IMR-90 (cell line): Measurements from ENCODE around the gene RAPGEF1. TPM values are rescaled to one million over a fixed set of nuclear protein-coding genes. Genes with fewer than 3 reads are reported as not detected.

Source experiments
- ATAC-seq: fragments of 200-7000 bp; cut with Tn5 transposase; 2 replicates; pipeline ENCODE4 v1.9.1; 2020; ENCODE audit warnings: low read depth, mild to moderate bottlenecking, moderate library complexity
- BruUV-seq: library from RNA; stranded (reverse); fragments of 400-500 nt; replicated peaks from 2 replicates; lab custom pipeline; 2021; lab: Mats Ljungman, UMichigan
- CTCF ChIA-PET: fragments of 300-600 bp; formaldehyde crosslinking; extraction: SDS; loops from one replicate; lab custom pipeline; 2021; ENCODE audit warnings: antibody characterized with exemption; lab: Yijun Ruan, JAX
- POLR2A ChIA-PET: fragments of 300-600 bp; sonication (Branson Sonifier 250); formaldehyde crosslinking; loops from one replicate; lab custom pipeline; 2022; ENCODE audit warnings: antibody characterized with exemption; ENCODE audit not compliant: unreplicated experiment; lab: Charles Lee
- DNase-seq: peaks from one replicate; pipeline ENCODE4 v3.0.0; 2013
- H2AFZ ChIP-seq: replicated peaks from 2 replicates; pipeline ENCODE3; 2013; ENCODE audit warnings: low read length, mild to moderate bottlenecking; ENCODE audit not compliant: poor library complexity
- H2AK5ac ChIP-seq: 2 replicates; pipeline ENCODE4 v1.6.1; 2013; ENCODE audit warnings: low read depth, low read length, inconsistent platforms
- H2AK9ac ChIP-seq: replicated peaks from 2 replicates; pipeline ENCODE3; 2013; ENCODE audit warnings: mild to moderate bottlenecking, low read depth, low read length, moderate library complexity; ENCODE audit not compliant: poor library complexity
- H2BK120ac ChIP-seq: 2 replicates; pipeline ENCODE4 v1.6.1; 2013; ENCODE audit warnings: low read depth, low read length, inconsistent platforms
- H2BK15ac ChIP-seq: 3 replicates; pipeline ENCODE4 v1.6.1; 2013; ENCODE audit warnings: low read depth, low read length, inconsistent platforms
- H2BK20ac ChIP-seq: 2 replicates; pipeline ENCODE4 v1.6.1; 2013; ENCODE audit warnings: low read depth, mild to moderate bottlenecking, inconsistent platforms, low read length, moderate library complexity
- H2BK5ac ChIP-seq: 2 replicates; pipeline ENCODE4 v1.6.1; 2013; ENCODE audit warnings: mild to moderate bottlenecking, low read depth, low read length, inconsistent platforms; ENCODE audit not compliant: poor library complexity, severe bottlenecking
- H3K14ac ChIP-seq: replicated peaks from 2 replicates; pipeline ENCODE4 v1.6.1; 2013; ENCODE audit warnings: low read depth, low read length, inconsistent platforms
- H3K18ac ChIP-seq: 2 replicates; pipeline ENCODE4 v1.6.1; 2013; ENCODE audit warnings: low read depth, low read length, control low read depth
- H3K23ac ChIP-seq: 2 replicates; pipeline ENCODE4 v1.6.1; 2013; ENCODE audit warnings: low read depth, low read length, inconsistent platforms
- H3K27ac ChIP-seq: 2 replicates; pipeline ENCODE4 v1.5.1; 2013; ENCODE audit warnings: mild to moderate bottlenecking, control low read depth, low read length; ENCODE audit not compliant: insufficient read depth
- H3K27me3 ChIP-seq: 2 replicates; pipeline ENCODE4 v1.6.1; 2013; ENCODE audit warnings: low read length; ENCODE audit not compliant: control insufficient read depth, insufficient read depth
- H3K36me3 ChIP-seq: 2 replicates; pipeline ENCODE4 v1.6.1; 2013; ENCODE audit warnings: low read length, mixed read lengths; ENCODE audit not compliant: control insufficient read depth, insufficient read depth
- H3K4ac ChIP-seq: 2 replicates; pipeline ENCODE4 v1.6.1; 2013; ENCODE audit warnings: low read depth, low read length, inconsistent platforms
- H3K4me1 ChIP-seq: 2 replicates; pipeline ENCODE4 v1.6.1; 2013; ENCODE audit warnings: low read length, mixed read lengths; ENCODE audit not compliant: control insufficient read depth, insufficient read depth
- H3K4me2 ChIP-seq: 2 replicates; pipeline ENCODE4 v1.6.1; 2013; ENCODE audit warnings: low read depth, mild to moderate bottlenecking, control low read depth, low read length, moderate library complexity
- H3K4me3 ChIP-seq: 2 replicates; pipeline ENCODE4 v1.5.1; 2013; ENCODE audit warnings: low read depth, mild to moderate bottlenecking, control low read depth, low read length, moderate library complexity; ENCODE audit not compliant: insufficient read depth
- H3K56ac ChIP-seq: 2 replicates; pipeline ENCODE4 v1.6.1; 2013; ENCODE audit warnings: low read length, inconsistent platforms; ENCODE audit not compliant: insufficient read depth; ENCODE audit errors: extremely low read depth
- H3K79me1 ChIP-seq, 2 experiments: 2 replicates each; pipeline ENCODE4 v1.6.1; 2013; ENCODE audit warnings: low read length in 2 of 2, inconsistent platforms in 1 of 2, low read depth in 1 of 2
- H3K9ac ChIP-seq: 2 replicates; pipeline ENCODE4 v1.6.1; 2013; ENCODE audit warnings: low read depth, low read length, control low read depth
- H3K9me1 ChIP-seq: 2 replicates; pipeline ENCODE4 v1.6.1; 2013; ENCODE audit warnings: low read length, inconsistent platforms; ENCODE audit not compliant: insufficient read depth
- H3K9me3 ChIP-seq: 2 replicates; pipeline ENCODE4 v1.6.1; 2013; ENCODE audit warnings: low read length; ENCODE audit not compliant: control insufficient read depth, insufficient read depth
- H4K20me1 ChIP-seq: 2 replicates; pipeline ENCODE4 v1.6.1; 2013; ENCODE audit warnings: low read length, inconsistent platforms; ENCODE audit not compliant: insufficient read depth
- H4K5ac ChIP-seq: 2 replicates; pipeline ENCODE4 v1.6.1; 2013; ENCODE audit warnings: mild to moderate bottlenecking, low read depth, low read length, control low read depth
- H4K8ac ChIP-seq, 2 experiments: 2 replicates each; pipeline ENCODE4 v1.6.1; 2013; ENCODE audit warnings: low read depth in 2 of 2, low read length in 2 of 2, control low read depth in 1 of 2, inconsistent platforms in 1 of 2
- H4K91ac ChIP-seq: 2 replicates; pipeline ENCODE4 v1.6.1; 2013; ENCODE audit warnings: low read depth, low read length, inconsistent platforms; ENCODE audit not compliant: insufficient read depth
- BHLHE40 ChIP-seq: fragments of 150-350 bp; IDR thresholded peaks from 2 replicates; pipeline ENCODE4 v1.6.1; 2016; ENCODE audit warnings: mild to moderate bottlenecking, low read depth, low read length
- MAZ ChIP-seq: IDR thresholded peaks from 2 replicates; pipeline ENCODE4 v1.6.1; 2012; ENCODE audit warnings: low read depth, mild to moderate bottlenecking, low read length, improper control_type of control experiment, moderate library complexity, borderline replicate concordance
- NFE2L2 ChIP-seq: fragments of 150-350 bp; IDR thresholded peaks from 2 replicates; pipeline ENCODE4 v1.6.1; 2016; ENCODE audit warnings: low read depth, mild to moderate bottlenecking, low read length
- RAD21 ChIP-seq: IDR thresholded peaks from 2 replicates; pipeline ENCODE4 v1.6.1; 2012; ENCODE audit warnings: low read length, improper control_type of control experiment
- RFX5 ChIP-seq: IDR thresholded peaks from 2 replicates; pipeline ENCODE4 v1.8.0; 2012; ENCODE audit warnings: low read depth, mild to moderate bottlenecking, low read length, moderate library complexity
- WGBS, 2 experiments: methylation state at CpG; one replicate each; pipeline versions ENCODE4 v1.1.5 to v1.1.7; 2013; ENCODE audit warnings: missing lambda C conversion rate in 2 of 2; ENCODE audit not compliant: insufficient read length in 1 of 2; ENCODE audit errors: extremely low coverage in 2 of 2; 5-methylcytosine and 5-hydroxymethylcytosine counted together
- dilution Hi-C: fragments of 300-500 bp; cut with HindIII; formaldehyde crosslinking; loops from one replicate; pipeline ENCODE4 v1.14.3; 2018; ENCODE audit warnings: low sequenced_read_pairs; ENCODE audit not compliant: unreplicated experiment
- in situ Hi-C: fragments of 300-500 bp; cut with MboI; formaldehyde crosslinking; loops from 3 replicates; pipeline ENCODE4 v1.14.3; 2019; ENCODE audit warnings: low sequenced_read_pairs, inconsistent platforms, mixed read lengths
- intact Hi-C: fragments of 100-400 bp; cut with micrococcal nuclease; formaldehyde crosslinking; loops from 2 replicates; pipeline ENCODE4 v1.10.0; 2022
- polyA plus RNA-seq, 3 experiments: library from polyadenylated mRNA; depleted of rRNA; stranded (reverse); fragments of >200 nt; gene quantifications; 2 replicates each; pipeline ENCODE4 v1.2.3, GENCODE V29; 2012; ENCODE audit warnings: low replicate concordance in 1 of 3
- total RNA-seq: library from RNA; depleted of rRNA; stranded (reverse); fragments of >200 nt; gene quantifications from 2 replicates; pipeline ENCODE4 v1.2.3, GENCODE V29; 2012
- TF ChIP-seq, protein P1 (sequence below): fragments of 150-350 bp; IDR thresholded peaks from 2 replicates; pipeline ENCODE4 v1.6.1; 2016; ENCODE audit warnings: low read depth, mild to moderate bottlenecking, low read length, moderate library complexity, borderline replicate concordance
- TF ChIP-seq, protein P2 (sequence below): fragments of 150-350 bp; IDR thresholded peaks from 2 replicates; pipeline ENCODE4 v1.6.1; 2017; ENCODE audit warnings: mild to moderate bottlenecking, antibody characterized with exemption, low read length, low read depth

RAPGEF1 gene
- total and polyA plus RNA-seq, 2 of the 4 experiments (the other 2 are of a cell fraction) = 13.1 to 22.3 TPM

DNA sequence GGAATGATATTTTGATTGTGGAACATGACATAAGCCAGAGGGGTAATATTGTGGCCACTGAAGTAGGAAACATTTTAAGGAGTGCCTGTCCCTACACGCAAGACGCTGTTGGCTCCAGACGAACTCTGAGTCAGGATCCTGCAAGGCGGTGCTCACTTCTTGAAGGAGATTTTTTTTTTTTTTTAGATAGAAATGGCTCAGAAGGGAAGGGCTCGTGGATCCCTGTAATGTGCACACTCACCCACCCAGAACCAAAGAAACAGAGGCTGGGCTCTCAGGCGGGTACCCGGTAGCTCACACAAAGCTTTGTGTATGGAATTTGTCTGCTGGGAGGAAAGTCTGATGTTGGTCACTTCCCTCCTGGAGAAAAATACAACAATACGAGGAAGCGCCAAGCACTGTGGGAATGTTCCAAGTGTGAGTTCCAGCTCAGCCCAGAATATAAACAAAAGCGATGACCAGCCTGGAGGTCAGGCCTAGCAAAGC, 25.7 kb downstream of the RAPGEF1 start (continued):
- TF ChIP-seq, protein P1, sequence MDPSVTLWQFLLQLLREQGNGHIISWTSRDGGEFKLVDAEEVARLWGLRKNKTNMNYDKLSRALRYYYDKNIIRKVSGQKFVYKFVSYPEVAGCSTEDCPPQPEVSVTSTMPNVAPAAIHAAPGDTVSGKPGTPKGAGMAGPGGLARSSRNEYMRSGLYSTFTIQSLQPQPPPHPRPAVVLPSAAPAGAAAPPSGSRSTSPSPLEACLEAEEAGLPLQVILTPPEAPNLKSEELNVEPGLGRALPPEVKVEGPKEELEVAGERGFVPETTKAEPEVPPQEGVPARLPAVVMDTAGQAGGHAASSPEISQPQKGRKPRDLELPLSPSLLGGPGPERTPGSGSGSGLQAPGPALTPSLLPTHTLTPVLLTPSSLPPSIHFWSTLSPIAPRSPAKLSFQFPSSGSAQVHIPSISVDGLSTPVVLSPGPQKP = no peak
- no peak for TF ChIP-seq RFX5
- TF ChIP-seq MAZ = no peak

DNA sequence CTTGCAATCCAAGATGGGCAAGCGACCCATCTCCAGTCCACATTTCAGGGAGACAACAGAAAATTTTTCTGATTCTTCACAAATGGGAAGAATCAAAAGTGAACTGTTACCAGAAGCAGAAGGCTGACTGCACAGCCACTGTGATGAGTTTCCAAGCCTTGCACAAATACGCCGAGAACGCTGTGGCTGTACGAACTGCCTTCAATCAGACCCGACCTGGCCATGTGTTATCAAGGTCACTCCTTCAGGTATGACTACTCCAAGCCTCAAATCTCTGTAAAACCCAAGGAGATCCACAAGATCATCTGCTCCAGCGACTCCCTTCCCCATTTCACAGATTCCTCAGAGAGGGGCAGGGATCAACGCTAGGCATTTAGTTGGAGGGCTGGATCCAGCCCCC, 26.9 kb downstream of the RAPGEF1 start:
- no peak for ATAC-seq
- no peaks in the 10 kb centered on the region for H3K27me3 ChIP-seq
- H2BK20ac ChIP-seq = peak overlapping the region; percentile 55; the same call in 1 of the 2 replicates
- peak overlapping the region; percentile 47 for H2BK120ac ChIP-seq
- no peak overlapping the region for H2AFZ ChIP-seq
- H3K9me1 ChIP-seq = peaks cover 29% of the 10 kb centered on the region
- H3K23ac ChIP-seq = no peak overlapping the region
- H4K20me1 ChIP-seq = peaks cover 46% of the 10 kb centered on the region
- H4K91ac ChIP-seq = no peak overlapping the region
- H3K27ac ChIP-seq = no peak overlapping the region
- ChIA-PET POLR2A (no interaction called here), CTCF (interaction anchor here (0.9 kb wide), 1 partner anchor 17 kb away, joined by 3 read pairs; no protein-coding TSS in a partner anchor)
- no peaks in the 10 kb centered on the region for H3K9me3 ChIP-seq
- no peak overlapping the region for H3K56ac ChIP-seq
- peak overlapping the region; percentile 90; the same call in 1 of the 2 replicates for H2AK5ac ChIP-seq
- H3K4me2 ChIP-seq = no peak overlapping the region
- H2BK5ac ChIP-seq = no peak overlapping the region
- dilution Hi-C loops = no loop called here
- H3K4me3 ChIP-seq = no peak overlapping the region
- no peak overlapping the region for H4K5ac ChIP-seq
- H3K36me3 ChIP-seq = no peaks in the 10 kb centered on the region
- H3K79me1 ChIP-seq = peaks cover 45 to 88% of the 10 kb centered on the region in 2 experiments
- H2AK9ac ChIP-seq = no peak overlapping the region
- H3K4ac ChIP-seq = peak overlapping the region; percentile 26
- TF ChIP-seq, protein P2, sequence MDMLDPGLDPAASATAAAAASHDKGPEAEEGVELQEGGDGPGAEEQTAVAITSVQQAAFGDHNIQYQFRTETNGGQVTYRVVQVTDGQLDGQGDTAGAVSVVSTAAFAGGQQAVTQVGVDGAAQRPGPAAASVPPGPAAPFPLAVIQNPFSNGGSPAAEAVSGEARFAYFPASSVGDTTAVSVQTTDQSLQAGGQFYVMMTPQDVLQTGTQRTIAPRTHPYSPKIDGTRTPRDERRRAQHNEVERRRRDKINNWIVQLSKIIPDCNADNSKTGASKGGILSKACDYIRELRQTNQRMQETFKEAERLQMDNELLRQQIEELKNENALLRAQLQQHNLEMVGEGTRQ = no peak
- TF ChIP-seq MAZ (no peak), BHLHE40 (no peak), RAD21 (no peak), NFE2L2 (no peak)
- H3K4me1 ChIP-seq = peaks cover 18% of the 10 kb centered on the region
- intact Hi-C loops = no loop called here
- in situ Hi-C loops = no loop called here
- H3K9ac ChIP-seq = no peak overlapping the region
- no peak overlapping the region for H3K18ac ChIP-seq
- H3K14ac ChIP-seq = no peak overlapping the region
- BruUV-seq = no TSS peak
- peak overlapping the region; percentile 41; the same call in 1 of the 3 replicates for H2BK15ac ChIP-seq
- no peak overlapping the region for H4K8ac ChIP-seq
- no peak for DNase-seq
- 95% methylated on average over 6 of the region's 8 CpGs; no CpG with 5 or more reads in 1 of the 2 experiments for WGBS, 2 experiments
